ENCODE results near the gene DGUOK.

DGUOK gene

GRCh38 chr2:73930386-73930785, 3.7 kb downstream of the DGUOK start:
- Histone ChIP-seq H2AFZ (ENCODE audit: low read length) (no peak overlapping the region), H3K36me3 (ENCODE audit: insufficient read depth, low read length) (peaks cover 36% of the 10 kb centered on the region; the same call in 1 of the 2 replicates), H3K9me2 (ENCODE audit: low read depth, low read length) (no peaks in the 10 kb centered on the region), H3K9me3 (ENCODE audit: low read length) (no peaks in the 10 kb centered on the region), H4K20me1 (ENCODE audit: insufficient read depth, low read length) (no peaks in the 10 kb centered on the region), H3F3A (ENCODE audit: insufficient read depth, low read length) (no peaks in the 10 kb centered on the region), H3K9ac (ENCODE audit: low read length) (no peak overlapping the region), H3K4me3 (ENCODE audit: low read depth, low read length, poor library complexity, severe bottlenecking) (no peak overlapping the region), H3K27ac (ENCODE audit: low read depth, low read length, poor library complexity, severe bottlenecking) (no peak overlapping the region), H3K4me2 (ENCODE audit: low read length) (no peak overlapping the region), H3K27me3 (ENCODE audit: insufficient read depth, low read length) (no peaks in the 10 kb centered on the region), H3K79me2 (ENCODE audit: insufficient read depth, low read length) (peaks cover 60% of the 10 kb centered on the region), H3K4me1 (ENCODE audit: insufficient read depth, low read length, severe bottlenecking) (peaks cover 30% of the 10 kb centered on the region)
- TF ChIP-seq, protein P1, sequence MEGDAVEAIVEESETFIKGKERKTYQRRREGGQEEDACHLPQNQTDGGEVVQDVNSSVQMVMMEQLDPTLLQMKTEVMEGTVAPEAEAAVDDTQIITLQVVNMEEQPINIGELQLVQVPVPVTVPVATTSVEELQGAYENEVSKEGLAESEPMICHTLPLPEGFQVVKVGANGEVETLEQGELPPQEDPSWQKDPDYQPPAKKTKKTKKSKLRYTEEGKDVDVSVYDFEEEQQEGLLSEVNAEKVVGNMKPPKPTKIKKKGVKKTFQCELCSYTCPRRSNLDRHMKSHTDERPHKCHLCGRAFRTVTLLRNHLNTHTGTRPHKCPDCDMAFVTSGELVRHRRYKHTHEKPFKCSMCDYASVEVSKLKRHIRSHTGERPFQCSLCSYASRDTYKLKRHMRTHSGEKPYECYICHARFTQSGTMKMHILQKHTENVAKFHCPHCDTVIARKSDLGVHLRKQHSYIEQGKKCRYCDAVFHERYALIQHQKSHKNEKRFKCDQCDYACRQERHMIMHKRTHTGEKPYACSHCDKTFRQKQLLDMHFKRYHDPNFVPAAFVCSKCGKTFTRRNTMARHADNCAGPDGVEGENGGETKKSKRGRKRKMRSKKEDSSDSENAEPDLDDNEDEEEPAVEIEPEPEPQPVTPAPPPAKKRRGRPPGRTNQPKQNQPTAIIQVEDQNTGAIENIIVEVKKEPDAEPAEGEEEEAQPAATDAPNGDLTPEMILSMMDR (IDR thresholded peaks at IDR 0.05; ENCODE audit: low read length): no peak
- no peak for TF ChIP-seq EZH2 (IDR thresholded peaks at IDR 0.05; ENCODE audit: borderline replicate concordance, low read length)

GRCh38 chr2:73931531-73932500, 5.1 kb downstream of the DGUOK start:
- TF ChIP-seq EZH2 (IDR thresholded peaks at IDR 0.05; ENCODE audit: borderline replicate concordance, low read length): no peak
- TF ChIP-seq, protein P1 (IDR thresholded peaks at IDR 0.05; ENCODE audit: low read length): no peak
- H3K9me2 ChIP-seq (ENCODE audit: low read depth, low read length): no peaks in the 10 kb centered on the region
- no peak overlapping the region for H2AFZ ChIP-seq (ENCODE audit: low read length)
- peaks cover 65% of the 10 kb centered on the region for H3K79me2 ChIP-seq (ENCODE audit: insufficient read depth, low read length)
- H3K27ac ChIP-seq (ENCODE audit: low read depth, low read length, poor library complexity, severe bottlenecking): no peak overlapping the region
- H3K27me3 ChIP-seq (ENCODE audit: insufficient read depth, low read length): no peaks in the 10 kb centered on the region
- H4K20me1 ChIP-seq (ENCODE audit: insufficient read depth, low read length): no peaks in the 10 kb centered on the region
- H3K4me3 ChIP-seq (ENCODE audit: low read depth, low read length, poor library complexity, severe bottlenecking): no peak overlapping the region
- H3K4me2 ChIP-seq (ENCODE audit: low read length): no peak overlapping the region
- no peak overlapping the region for H3K9ac ChIP-seq (ENCODE audit: low read length)
- peaks cover 24% of the 10 kb centered on the region for H3K4me1 ChIP-seq (ENCODE audit: insufficient read depth, low read length, severe bottlenecking)
- H3F3A ChIP-seq (ENCODE audit: insufficient read depth, low read length): no peaks in the 10 kb centered on the region
- H3K36me3 ChIP-seq (ENCODE audit: insufficient read depth, low read length): peaks cover 48% of the 10 kb centered on the region; the same call in 1 of the 2 replicates
- no peaks in the 10 kb centered on the region for H3K9me3 ChIP-seq (ENCODE audit: low read length)

DNA sequence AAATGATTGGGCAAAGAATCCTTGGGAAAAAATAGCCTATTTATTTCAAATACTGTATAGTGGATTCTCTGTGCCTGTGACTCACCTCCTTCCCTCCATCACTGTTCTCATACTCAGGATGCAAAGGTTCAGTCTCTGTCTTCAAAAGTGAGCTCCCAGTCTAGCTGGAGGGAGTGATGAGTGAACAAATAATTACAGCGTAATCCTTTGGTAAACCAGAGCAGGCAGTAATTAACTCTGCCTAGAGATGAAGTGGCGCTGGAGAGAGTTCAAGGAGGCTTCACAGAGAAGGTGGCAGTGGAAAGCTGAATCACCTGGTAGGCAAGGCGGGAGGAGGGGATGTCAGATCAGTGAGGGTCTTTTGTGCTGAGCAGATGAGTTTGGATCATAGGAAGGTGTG, 6.5 kb downstream of the DGUOK start:
- no peak overlapping the region for H3K4me2 ChIP-seq (ENCODE audit: low read length)
- H3F3A ChIP-seq (ENCODE audit: insufficient read depth, low read length): no peaks in the 10 kb centered on the region
- H3K4me1 ChIP-seq (ENCODE audit: insufficient read depth, low read length, severe bottlenecking): peaks cover 13% of the 10 kb centered on the region
- H3K9me2 ChIP-seq (ENCODE audit: low read depth, low read length): no peaks in the 10 kb centered on the region
- no peak for TF ChIP-seq EZH2 (IDR thresholded peaks at IDR 0.05; ENCODE audit: borderline replicate concordance, low read length)
- TF ChIP-seq, protein P1 (IDR thresholded peaks at IDR 0.05; ENCODE audit: low read length): no peak
- H2AFZ ChIP-seq (ENCODE audit: low read length): no peak overlapping the region
- no peak overlapping the region for H3K9ac ChIP-seq (ENCODE audit: low read length)
- H3K36me3 ChIP-seq (ENCODE audit: insufficient read depth, low read length): peaks cover 59% of the 10 kb centered on the region; the same call in 1 of the 2 replicates
- H3K4me3 ChIP-seq (ENCODE audit: low read depth, low read length, poor library complexity, severe bottlenecking): no peak overlapping the region
- no peaks in the 10 kb centered on the region for H3K27me3 ChIP-seq (ENCODE audit: insufficient read depth, low read length)
- H3K27ac ChIP-seq (ENCODE audit: low read depth, low read length, poor library complexity, severe bottlenecking): no peak overlapping the region
- no peaks in the 10 kb centered on the region for H3K9me3 ChIP-seq (ENCODE audit: low read length)
- no peaks in the 10 kb centered on the region for H4K20me1 ChIP-seq (ENCODE audit: insufficient read depth, low read length)
- peaks cover 55% of the 10 kb centered on the region for H3K79me2 ChIP-seq (ENCODE audit: insufficient read depth, low read length)

All from OCI-LY1 (cell line).